Fibroblast of lung (primary cell): ENCODE data around the gene TMCC1.

Experiments
- CTCF ChIP-seq, 2 donors: IDR thresholded peaks in 1 of 2; conservative IDR thresholded peaks in 1 of 2; 1 replicate in 1 of 2; 2 replicates in 1 of 2; pipeline ENCODE4 v1.5.1; 2011 to 2012; ENCODE audit warnings: low read length in 2 of 2, control low read depth in 1 of 2, inconsistent platforms in 1 of 2, low read depth in 1 of 2, mild to moderate bottlenecking in 1 of 2
- EZH2 ChIP-seq: IDR thresholded peaks from 2 replicates; pipeline ENCODE4 v1.5.1; 2012; ENCODE audit warnings: low read length, control low read depth, mild to moderate bottlenecking; ENCODE audit errors: missing control alignments

GRCh38 chr3:129663045-129663446 lies 230.5 kb downstream of the TMCC1 start:
- TF ChIP-seq CTCF (conservative IDR thresholded peaks at IDR 0.05 in 1 of 2, IDR thresholded peaks at IDR 0.05 in 1 of 2; ENCODE audit: low read depth in 1 of 2, low read length in 2 of 2): no peak
- no peak for TF ChIP-seq EZH2
